ENCODE results near the gene DNAJB6.

The DNAJB6 gene

GRCh38 chr7:157397036-157397720, 60.4 kb downstream of the DNAJB6 start:
- no peak for DNase-seq

- peak; percentile 65 for DNase-seq
Measured at GRCh38 chr7:157397731-157398691, 61.2 kb downstream of the DNAJB6 start.

GRCh38 chr7:157399086-157399687, 62.4 kb downstream of the DNAJB6 start:
- DNase-seq, result no peak

- no peak for DNase-seq
Measured at GRCh38 chr7:157400171-157400860, 63.5 kb downstream of the DNAJB6 start.

- no peak for DNase-seq
Measured at GRCh38 chr7:157401567-157402387, 65.0 kb downstream of the DNAJB6 start.

GRCh38 chr7:157402388-157402703, 65.5 kb downstream of the DNAJB6 start:
- DNase-seq, result no peak

GRCh38 chr7:157402911-157403534, 66.2 kb downstream of the DNAJB6 start:
- no peak for DNase-seq

- DNase-seq, result no peak
Measured at GRCh38 chr7:157403646-157404401, 67.0 kb downstream of the DNAJB6 start.

GRCh38 chr7:157404845-157405481, 68.2 kb downstream of the DNAJB6 start:
- DNase-seq, result no peak

GRCh38 chr7:157405501-157405900, 68.7 kb downstream of the DNAJB6 start:
- no peak for DNase-seq

GRCh38 chr7:157405914-157406810, 69.4 kb downstream of the DNAJB6 start:
- no peak for DNase-seq

- no peak for DNase-seq
Measured at GRCh38 chr7:157406971-157407370, 70.2 kb downstream of the DNAJB6 start.

GRCh38 chr7:157407512-157408257, 70.9 kb downstream of the DNAJB6 start:
- no peak for DNase-seq

GRCh38 chr7:157408258-157409101, 71.7 kb downstream of the DNAJB6 start:
- DNase-seq, result no peak

GRCh38 chr7:157409149-157409752, 72.4 kb downstream of the DNAJB6 start:
- DNase-seq, result no peak

GRCh38 chr7:157409753-157410727, 73.2 kb downstream of the DNAJB6 start:
- DNase-seq, result no peak

Data from right hindlimb (tissue), 1 donor.